GM21723 (cell line): Measurements from ENCODE around the gene IGSF22.

Experiments
- ATAC-seq: cut with Tn5 transposase; IDR thresholded peaks from one replicate; pipeline ENCODE4 v1.9.1; 2021; ENCODE audit warnings: mild to moderate bottlenecking, moderate library complexity; ENCODE audit not compliant: unreplicated experiment

IGSF22 gene

DNA sequence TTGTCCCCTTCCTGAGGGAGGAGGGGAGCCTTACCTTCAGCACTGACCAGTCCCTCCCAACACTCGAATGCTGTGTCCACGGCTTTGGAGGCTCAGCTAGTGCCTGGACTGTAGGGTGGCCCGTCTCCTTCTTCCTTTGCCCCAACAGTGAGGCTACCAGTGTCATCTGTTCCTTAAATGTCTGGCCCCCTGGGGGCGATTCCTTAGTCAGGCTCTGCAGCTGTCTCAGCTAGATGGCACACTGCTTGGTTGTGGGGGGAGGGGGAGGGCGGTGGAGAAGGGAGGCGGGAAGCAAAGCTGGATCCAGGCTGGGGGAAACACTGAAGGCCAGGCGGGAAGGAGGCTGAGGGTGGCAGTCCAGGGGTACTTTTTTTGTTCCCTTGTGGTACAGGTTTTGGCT is at the start of gene IGSF22:
IGSF22 (minus strand) TSS at position 149 of the 400 bp plus-strand sequence. CDS start 1,952 bp downstream, outside the sequence.
- no peak for ATAC-seq

DNA sequence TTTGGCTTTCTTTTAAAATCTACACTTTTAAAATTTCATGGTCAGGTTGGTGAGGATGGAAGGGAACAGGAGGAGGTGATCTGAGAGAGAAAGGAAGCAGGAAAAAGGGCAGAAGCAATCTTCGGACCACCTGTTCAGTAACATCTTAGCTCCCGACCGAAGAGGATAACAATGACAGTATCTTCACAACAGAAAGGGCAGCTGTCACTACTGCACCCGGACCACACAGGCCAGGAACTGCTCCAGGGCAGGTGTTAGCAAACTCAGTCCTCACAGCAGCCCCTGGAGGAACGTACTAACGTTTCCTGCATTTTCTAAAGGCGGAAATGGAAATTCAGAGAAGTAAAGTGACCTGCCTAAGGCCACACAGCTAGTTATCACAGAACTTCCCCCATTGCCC is 48.8 kb upstream of the IGSF22 start:
- ATAC-seq, result no peak

- ATAC-seq, result no peak
Observed at GRCh38 chr11:18773681-18774080, 47.7 kb upstream of the IGSF22 start.

DNA sequence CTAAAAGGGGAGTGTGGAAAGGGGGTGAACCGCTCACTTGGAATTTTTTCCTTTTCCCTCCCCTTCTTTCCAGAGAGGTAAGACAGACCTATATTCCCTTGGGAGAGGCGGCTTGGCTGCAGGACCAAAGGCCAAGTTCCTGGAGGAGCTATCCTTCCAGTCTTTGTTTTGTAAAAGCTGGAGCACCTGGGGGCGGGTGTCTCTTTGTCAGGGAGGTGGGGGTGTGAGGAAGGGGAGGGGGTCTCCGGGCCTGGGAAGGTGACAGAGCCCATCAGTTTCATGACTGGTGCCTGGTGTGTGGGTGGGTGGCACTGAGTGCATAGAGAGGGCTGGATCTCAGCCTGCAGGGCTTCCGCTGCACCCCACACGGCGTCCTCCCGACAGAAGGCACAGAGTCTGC is 47.1 kb upstream of the IGSF22 start:
- no peak for ATAC-seq

GRCh38 chr11:18772211-18772610 is 46.2 kb upstream of the IGSF22 start:
- ATAC-seq, result no peak

- ATAC-seq, result no peak
Observed at GRCh38 chr11:18771266-18772035, 45.5 kb upstream of the IGSF22 start.

GRCh38 chr11:18770479-18771125 is 44.6 kb upstream of the IGSF22 start:
- ATAC-seq, result no peak

- peak; percentile 51 for ATAC-seq
Observed at GRCh38 chr11:18769802-18770456, 43.9 kb upstream of the IGSF22 start.

DNA sequence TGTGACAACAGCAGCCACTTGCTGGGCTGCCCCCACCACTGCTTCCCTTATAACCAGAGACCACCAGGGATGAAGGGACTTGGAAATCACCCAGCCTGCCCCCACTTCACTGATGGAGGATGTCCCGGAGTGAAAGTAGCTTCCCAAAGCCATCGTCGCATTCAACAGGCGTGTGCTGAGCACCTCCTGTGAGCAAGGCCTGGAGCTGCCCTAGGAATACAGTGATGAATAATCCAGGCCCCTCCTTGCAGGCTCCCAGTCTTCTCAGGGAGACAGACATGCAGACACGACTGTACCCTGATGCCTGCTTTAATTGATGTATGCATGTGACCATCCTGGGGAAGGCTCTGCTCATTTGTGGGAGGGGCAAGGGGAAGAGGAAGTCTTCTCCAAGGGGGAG is 43.0 kb upstream of the IGSF22 start:
- ATAC-seq, result no peak

GRCh38 chr11:18768472-18768901 is 42.5 kb upstream of the IGSF22 start:
- ATAC-seq, result peak; percentile 91

DNA sequence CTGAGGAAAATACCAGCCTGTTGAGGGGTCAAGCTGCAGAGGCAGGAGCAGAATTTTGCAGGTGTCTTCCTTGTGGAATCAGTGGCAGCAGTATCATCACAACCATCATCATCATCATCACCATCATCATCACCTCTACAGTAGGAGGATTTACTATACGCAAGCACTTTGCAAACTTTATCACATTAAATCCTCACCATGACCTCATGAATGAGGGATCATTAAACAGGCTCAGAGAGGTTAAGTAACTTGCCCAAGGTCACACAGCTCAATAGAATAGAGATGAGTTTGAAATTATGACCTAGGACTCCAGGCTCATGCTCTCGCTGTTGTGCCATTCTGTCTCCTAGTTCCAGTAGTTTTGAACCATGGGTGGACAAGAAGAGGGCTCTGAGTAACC is 40.0 kb upstream of the IGSF22 start:
- no peak for ATAC-seq

- no peak for ATAC-seq
Observed at GRCh38 chr11:18765554-18765953, 39.6 kb upstream of the IGSF22 start.

- no peak for ATAC-seq
Observed at GRCh38 chr11:18761741-18762140, 35.8 kb upstream of the IGSF22 start.

DNA sequence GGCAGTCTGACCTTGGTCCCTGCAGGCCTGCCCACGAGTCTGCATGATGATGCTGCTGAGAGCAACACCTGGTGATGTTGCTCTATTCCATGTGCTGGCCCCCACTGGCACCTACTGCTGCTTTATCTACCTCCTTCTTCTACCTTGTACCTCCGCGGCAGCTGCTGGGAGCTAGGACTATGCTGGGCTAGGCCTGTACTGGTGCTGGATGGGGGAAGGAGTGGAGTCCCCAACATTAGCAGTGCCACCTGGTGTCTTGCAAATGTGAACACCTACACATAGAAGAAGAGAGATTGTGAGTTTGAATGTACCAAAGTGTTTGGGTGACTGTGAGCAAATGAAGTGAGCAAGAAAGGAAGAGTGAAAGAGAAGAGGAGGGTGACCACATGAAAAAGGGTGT is 35.2 kb upstream of the IGSF22 start:
- no peak for ATAC-seq

DNA sequence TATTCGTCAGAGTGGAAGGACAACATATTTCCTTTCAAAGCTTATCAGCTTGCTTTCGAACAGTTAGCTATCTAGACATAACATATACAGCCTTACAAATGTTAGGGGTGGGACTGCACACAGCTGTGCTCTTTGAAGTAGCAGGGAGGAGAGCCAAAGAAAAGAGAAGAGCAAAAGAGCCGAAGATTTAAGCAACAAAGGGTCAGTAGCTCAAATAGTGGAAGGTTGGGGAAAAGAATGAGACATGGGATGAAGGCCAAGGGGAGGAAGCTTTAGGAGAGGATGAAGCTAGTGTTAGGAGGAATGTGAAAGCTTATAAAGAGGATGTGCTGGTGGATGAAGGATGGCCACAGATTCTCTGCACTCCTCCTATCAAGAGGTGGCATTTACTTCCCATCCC is 31.8 kb upstream of the IGSF22 start:
- no peak for ATAC-seq

GRCh38 chr11:18756889-18757288 is 30.9 kb upstream of the IGSF22 start:
- no peak for ATAC-seq

DNA sequence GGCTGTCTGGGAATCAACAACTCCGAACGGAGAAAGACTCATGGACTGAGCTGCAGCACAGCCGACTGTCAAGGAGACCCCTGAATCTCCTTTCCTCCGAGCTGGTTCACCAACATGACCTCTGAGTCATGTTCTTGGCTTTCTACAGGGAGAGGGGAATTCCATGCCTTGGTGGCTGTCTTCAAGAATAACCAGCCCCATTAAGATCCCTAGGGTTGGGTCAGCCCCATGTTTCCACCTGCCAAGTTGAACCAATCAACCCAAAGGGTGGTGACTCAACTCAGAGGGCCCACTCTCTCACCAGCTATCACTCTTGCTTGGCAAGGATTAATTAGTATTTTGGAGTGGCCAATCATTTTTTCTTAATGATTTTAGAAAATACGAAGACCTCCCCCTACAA is 28.3 kb upstream of the IGSF22 start:
- no peak for ATAC-seq

GRCh38 chr11:18752502-18752901 is 26.5 kb upstream of the IGSF22 start:
- ATAC-seq, result no peak

GRCh38 chr11:18750944-18751343 is 25.0 kb upstream of the IGSF22 start:
- no peak for ATAC-seq

- no peak for ATAC-seq
Observed at GRCh38 chr11:18749681-18750319, 23.8 kb upstream of the IGSF22 start.

GRCh38 chr11:18748766-18749365 is 22.9 kb upstream of the IGSF22 start:
- ATAC-seq, result no peak
